SK-N-SH treated with all-trans-retinoic acid at 6 μM for 48 hours (cell line): ENCODE data around the gene NPIPB6.
"Not testable (repeated sequence)": the region's sequence is repeated elsewhere in the genome, so short reads cannot be mapped to it uniquely, and the experiment has no call there.

Experiments used
- BACH2 ChIP-seq: fragments of 250-450 bp; sonication (Bioruptor Pico); IDR thresholded peaks from 2 replicates; pipeline ENCODE4 v1.9.0; 2021; ENCODE audit warnings: mild to moderate bottlenecking, borderline replicate concordance
- ESRRG ChIP-seq: fragments of 250-450 bp; sonication (Bioruptor Pico); IDR thresholded peaks from 2 replicates; pipeline ENCODE4 v1.6.1; 2021; ENCODE audit warnings: mild to moderate bottlenecking
- GLIS3 ChIP-seq: fragments of 250-450 bp; sonication (Bioruptor Pico); IDR thresholded peaks from 2 replicates; pipeline ENCODE4 v1.5.0; 2020; ENCODE audit warnings: mild to moderate bottlenecking, moderate library complexity
- PATZ1 ChIP-seq: fragments of 250-450 bp; sonication (Bioruptor Pico); IDR thresholded peaks from 2 replicates; pipeline ENCODE4 v1.8.0; 2020; ENCODE audit warnings: mild to moderate bottlenecking, moderate library complexity, borderline replicate concordance
- TOX ChIP-seq: fragments of 250-450 bp; sonication (Bioruptor Pico); IDR thresholded peaks from 2 replicates; pipeline ENCODE4 v1.8.0; 2021; ENCODE audit warnings: mild to moderate bottlenecking, moderate library complexity, borderline replicate concordance
- ZC3H10 ChIP-seq: fragments of 250-450 bp; sonication (Bioruptor Pico); IDR thresholded peaks from 2 replicates; pipeline ENCODE4 v1.5.1; 2021; ENCODE audit warnings: mild to moderate bottlenecking, moderate library complexity
- ZFP30 ChIP-seq: fragments of 450-650 bp; formaldehyde crosslinking; IDR thresholded peaks from 2 replicates; pipeline ENCODE4 v1.5.0; 2022; ENCODE audit warnings: mild to moderate bottlenecking, moderate library complexity

GRCh38 chr16:28403220-28404072 is 40.1 kb upstream of the NPIPB6 start, which contains the start of gene EIF3CL:
- TF ChIP-seq PATZ1 (CRISPR knock-in tag); ZC3H10 (CRISPR knock-in tag); ESRRG; ZFP30 (CRISPR knock-in tag); BACH2 (CRISPR knock-in tag); TOX; GLIS3 (CRISPR knock-in tag): not testable (repeated sequence)
